Measurements from ENCODE around the gene ARID5B. TPM values are rescaled to one million over a fixed set of nuclear protein-coding genes. Genes with fewer than 3 reads are reported as not detected.

ARID5B gene
- total and polyA plus RNA-seq, 2 experiments from 2014 or later, result 1.3 to 1.6 TPM

DNA sequence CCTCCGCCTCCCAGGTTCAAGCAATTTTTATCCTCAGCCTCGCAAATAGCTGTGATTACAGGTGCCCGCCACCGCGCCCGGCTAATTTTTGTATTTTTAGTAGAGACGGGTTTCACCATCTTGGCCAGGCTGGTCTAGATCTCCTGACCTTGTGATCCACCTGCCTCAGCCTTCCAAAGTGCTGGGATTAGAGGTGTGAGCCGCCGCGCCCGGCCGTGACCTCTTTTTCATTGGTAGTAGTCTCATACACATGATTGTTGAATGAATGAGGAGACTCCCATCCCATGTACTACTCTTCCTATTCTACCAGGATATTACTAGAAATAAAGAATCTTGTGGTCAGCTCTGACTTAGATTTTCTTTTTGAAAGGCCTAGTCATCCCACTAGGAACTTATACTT, 56.8 kb downstream of the ARID5B start:
- H3K27me3 Mint-ChIP-seq (ENCODE audit: insufficient read depth, low read depth, poor library complexity), result no peaks in the 10 kb centered on the region
- Histone ChIP-seq H3K4me2 (no peak overlapping the region), H3K4me3 (no peak overlapping the region), H3K27me3 (ENCODE audit: insufficient read depth) (no peaks in the 10 kb centered on the region), H3K36me3 (ENCODE audit: insufficient read depth) (no peaks in the 10 kb centered on the region), H3K4me1 (ENCODE audit: insufficient read depth) (no peaks in the 10 kb centered on the region), H2AFZ (no peak overlapping the region), H3F3A (replicated peaks; ENCODE audit: low read depth) (no peaks in the 10 kb centered on the region), H3K79me2 (replicated peaks; ENCODE audit: insufficient read depth) (no peaks in the 10 kb centered on the region), H3K27ac (ENCODE audit: low read depth) (no peak overlapping the region), H4K20me1 (replicated peaks; ENCODE audit: insufficient read depth) (no peaks in the 10 kb centered on the region), H3K9me2 (ENCODE audit: insufficient read depth) (no peaks in the 10 kb centered on the region)
- DNase-seq (ENCODE audit: low spot score) (no peak), ATAC-seq (no peak)
- no peak overlapping the region for H3K4me3 Mint-ChIP-seq
- no peak overlapping the region for H3K27ac Mint-ChIP-seq
- no peaks in the 10 kb centered on the region for H3K36me3 Mint-ChIP-seq (ENCODE audit: low read depth)
- no peaks in the 10 kb centered on the region for H3K9me3 Mint-ChIP-seq
- no peak for TF ChIP-seq CREB1 (CRISPR knock-in tag; IDR thresholded peaks at IDR 0.05; ENCODE audit: low read depth)
- TF ChIP-seq POLR2AphosphoS5 (IDR thresholded peaks at IDR 0.05; ENCODE audit: low read depth), result no peak
- TF ChIP-seq STAT1 (IDR thresholded peaks at IDR 0.05; ENCODE audit: unreplicated experiment), result no peak
- no peak for TF ChIP-seq EZH2phosphoT487 (IDR thresholded peaks at IDR 0.05; ENCODE audit: unreplicated experiment)
- TF ChIP-seq, protein P1, sequence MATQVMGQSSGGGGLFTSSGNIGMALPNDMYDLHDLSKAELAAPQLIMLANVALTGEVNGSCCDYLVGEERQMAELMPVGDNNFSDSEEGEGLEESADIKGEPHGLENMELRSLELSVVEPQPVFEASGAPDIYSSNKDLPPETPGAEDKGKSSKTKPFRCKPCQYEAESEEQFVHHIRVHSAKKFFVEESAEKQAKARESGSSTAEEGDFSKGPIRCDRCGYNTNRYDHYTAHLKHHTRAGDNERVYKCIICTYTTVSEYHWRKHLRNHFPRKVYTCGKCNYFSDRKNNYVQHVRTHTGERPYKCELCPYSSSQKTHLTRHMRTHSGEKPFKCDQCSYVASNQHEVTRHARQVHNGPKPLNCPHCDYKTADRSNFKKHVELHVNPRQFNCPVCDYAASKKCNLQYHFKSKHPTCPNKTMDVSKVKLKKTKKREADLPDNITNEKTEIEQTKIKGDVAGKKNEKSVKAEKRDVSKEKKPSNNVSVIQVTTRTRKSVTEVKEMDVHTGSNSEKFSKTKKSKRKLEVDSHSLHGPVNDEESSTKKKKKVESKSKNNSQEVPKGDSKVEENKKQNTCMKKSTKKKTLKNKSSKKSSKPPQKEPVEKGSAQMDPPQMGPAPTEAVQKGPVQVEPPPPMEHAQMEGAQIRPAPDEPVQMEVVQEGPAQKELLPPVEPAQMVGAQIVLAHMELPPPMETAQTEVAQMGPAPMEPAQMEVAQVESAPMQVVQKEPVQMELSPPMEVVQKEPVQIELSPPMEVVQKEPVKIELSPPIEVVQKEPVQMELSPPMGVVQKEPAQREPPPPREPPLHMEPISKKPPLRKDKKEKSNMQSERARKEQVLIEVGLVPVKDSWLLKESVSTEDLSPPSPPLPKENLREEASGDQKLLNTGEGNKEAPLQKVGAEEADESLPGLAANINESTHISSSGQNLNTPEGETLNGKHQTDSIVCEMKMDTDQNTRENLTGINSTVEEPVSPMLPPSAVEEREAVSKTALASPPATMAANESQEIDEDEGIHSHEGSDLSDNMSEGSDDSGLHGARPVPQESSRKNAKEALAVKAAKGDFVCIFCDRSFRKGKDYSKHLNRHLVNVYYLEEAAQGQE (IDR thresholded peaks at IDR 0.05; ENCODE audit: unreplicated experiment), result no peak
- TF ChIP-seq EZH2 (IDR thresholded peaks at IDR 0.05; ENCODE audit: low read depth, unreplicated experiment), result no peak
- no peak for TF ChIP-seq JUNB (IDR thresholded peaks at IDR 0.05; ENCODE audit: unreplicated experiment)
- TF ChIP-seq ZNF114 (CRISPR knock-in tag; IDR thresholded peaks at IDR 0.05), result no peak
- no peak for TF ChIP-seq NANOG (IDR thresholded peaks at IDR 0.05; ENCODE audit: borderline replicate concordance)
- TF ChIP-seq, protein P2, sequence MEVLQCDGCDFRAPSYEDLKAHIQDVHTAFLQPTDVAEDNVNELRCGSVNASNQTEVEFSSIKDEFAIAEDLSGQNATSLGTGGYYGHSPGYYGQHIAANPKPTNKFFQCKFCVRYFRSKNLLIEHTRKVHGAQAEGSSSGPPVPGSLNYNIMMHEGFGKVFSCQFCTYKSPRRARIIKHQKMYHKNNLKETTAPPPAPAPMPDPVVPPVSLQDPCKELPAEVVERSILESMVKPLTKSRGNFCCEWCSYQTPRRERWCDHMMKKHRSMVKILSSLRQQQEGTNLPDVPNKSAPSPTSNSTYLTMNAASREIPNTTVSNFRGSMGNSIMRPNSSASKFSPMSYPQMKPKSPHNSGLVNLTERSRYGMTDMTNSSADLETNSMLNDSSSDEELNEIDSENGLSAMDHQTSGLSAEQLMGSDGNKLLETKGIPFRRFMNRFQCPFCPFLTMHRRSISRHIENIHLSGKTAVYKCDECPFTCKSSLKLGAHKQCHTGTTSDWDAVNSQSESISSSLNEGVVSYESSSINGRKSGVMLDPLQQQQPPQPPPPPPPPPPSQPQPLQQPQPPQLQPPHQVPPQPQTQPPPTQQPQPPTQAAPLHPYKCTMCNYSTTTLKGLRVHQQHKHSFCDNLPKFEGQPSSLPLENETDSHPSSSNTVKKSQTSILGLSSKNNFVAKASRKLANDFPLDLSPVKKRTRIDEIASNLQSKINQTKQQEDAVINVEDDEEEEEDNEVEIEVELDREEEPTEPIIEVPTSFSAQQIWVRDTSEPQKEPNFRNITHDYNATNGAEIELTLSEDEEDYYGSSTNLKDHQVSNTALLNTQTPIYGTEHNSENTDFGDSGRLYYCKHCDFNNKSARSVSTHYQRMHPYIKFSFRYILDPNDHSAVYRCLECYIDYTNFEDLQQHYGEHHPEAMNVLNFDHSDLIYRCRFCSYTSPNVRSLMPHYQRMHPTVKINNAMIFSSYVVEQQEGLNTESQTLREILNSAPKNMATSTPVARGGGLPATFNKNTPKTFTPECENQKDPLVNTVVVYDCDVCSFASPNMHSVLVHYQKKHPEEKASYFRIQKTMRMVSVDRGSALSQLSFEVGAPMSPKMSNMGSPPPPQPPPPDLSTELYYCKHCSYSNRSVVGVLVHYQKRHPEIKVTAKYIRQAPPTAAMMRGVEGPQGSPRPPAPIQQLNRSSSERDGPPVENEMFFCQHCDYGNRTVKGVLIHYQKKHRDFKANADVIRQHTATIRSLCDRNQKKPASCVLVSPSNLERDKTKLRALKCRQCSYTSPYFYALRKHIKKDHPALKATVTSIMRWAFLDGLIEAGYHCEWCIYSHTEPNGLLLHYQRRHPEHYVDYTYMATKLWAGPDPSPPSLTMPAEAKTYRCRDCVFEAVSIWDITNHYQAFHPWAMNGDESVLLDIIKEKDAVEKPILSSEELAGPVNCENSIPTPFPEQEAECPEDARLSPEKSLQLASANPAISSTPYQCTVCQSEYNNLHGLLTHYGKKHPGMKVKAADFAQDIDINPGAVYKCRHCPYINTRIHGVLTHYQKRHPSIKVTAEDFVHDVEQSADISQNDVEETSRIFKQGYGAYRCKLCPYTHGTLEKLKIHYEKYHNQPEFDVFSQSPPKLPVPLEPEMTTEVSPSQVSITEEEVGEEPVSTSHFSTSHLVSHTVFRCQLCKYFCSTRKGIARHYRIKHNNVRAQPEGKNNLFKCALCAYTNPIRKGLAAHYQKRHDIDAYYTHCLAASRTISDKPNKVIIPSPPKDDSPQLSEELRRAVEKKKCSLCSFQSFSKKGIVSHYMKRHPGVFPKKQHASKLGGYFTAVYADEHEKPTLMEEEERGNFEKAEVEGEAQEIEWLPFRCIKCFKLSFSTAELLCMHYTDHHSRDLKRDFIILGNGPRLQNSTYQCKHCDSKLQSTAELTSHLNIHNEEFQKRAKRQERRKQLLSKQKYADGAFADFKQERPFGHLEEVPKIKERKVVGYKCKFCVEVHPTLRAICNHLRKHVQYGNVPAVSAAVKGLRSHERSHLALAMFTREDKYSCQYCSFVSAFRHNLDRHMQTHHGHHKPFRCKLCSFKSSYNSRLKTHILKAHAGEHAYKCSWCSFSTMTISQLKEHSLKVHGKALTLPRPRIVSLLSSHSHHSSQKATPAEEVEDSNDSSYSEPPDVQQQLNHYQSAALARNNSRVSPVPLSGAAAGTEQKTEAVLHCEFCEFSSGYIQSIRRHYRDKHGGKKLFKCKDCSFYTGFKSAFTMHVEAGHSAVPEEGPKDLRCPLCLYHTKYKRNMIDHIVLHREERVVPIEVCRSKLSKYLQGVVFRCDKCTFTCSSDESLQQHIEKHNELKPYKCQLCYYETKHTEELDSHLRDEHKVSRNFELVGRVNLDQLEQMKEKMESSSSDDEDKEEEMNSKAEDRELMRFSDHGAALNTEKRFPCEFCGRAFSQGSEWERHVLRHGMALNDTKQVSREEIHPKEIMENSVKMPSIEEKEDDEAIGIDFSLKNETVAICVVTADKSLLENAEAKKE (CRISPR knock-in tag; IDR thresholded peaks at IDR 0.05), result no peak
- TF ChIP-seq, protein P3, sequence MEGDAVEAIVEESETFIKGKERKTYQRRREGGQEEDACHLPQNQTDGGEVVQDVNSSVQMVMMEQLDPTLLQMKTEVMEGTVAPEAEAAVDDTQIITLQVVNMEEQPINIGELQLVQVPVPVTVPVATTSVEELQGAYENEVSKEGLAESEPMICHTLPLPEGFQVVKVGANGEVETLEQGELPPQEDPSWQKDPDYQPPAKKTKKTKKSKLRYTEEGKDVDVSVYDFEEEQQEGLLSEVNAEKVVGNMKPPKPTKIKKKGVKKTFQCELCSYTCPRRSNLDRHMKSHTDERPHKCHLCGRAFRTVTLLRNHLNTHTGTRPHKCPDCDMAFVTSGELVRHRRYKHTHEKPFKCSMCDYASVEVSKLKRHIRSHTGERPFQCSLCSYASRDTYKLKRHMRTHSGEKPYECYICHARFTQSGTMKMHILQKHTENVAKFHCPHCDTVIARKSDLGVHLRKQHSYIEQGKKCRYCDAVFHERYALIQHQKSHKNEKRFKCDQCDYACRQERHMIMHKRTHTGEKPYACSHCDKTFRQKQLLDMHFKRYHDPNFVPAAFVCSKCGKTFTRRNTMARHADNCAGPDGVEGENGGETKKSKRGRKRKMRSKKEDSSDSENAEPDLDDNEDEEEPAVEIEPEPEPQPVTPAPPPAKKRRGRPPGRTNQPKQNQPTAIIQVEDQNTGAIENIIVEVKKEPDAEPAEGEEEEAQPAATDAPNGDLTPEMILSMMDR (conservative IDR thresholded peaks at IDR 0.05; ENCODE audit: low read depth in 2 of 2), result no peak
- no peaks in the 10 kb centered on the region for H3K4me1 Mint-ChIP-seq

Data from GM23338 (cell line).